ENCODE results near the gene SLC7A5.
A peak's percentile ranks its signal among the peaks of the same experiment; 100 is the strongest.

SLC7A5 gene

GRCh38 chr16:87780385-87780989, 88.8 kb downstream of the SLC7A5 start:
- peak; percentile 46 for DNase-seq (ENCODE audit: low read depth)
- TF ChIP-seq, protein P1, sequence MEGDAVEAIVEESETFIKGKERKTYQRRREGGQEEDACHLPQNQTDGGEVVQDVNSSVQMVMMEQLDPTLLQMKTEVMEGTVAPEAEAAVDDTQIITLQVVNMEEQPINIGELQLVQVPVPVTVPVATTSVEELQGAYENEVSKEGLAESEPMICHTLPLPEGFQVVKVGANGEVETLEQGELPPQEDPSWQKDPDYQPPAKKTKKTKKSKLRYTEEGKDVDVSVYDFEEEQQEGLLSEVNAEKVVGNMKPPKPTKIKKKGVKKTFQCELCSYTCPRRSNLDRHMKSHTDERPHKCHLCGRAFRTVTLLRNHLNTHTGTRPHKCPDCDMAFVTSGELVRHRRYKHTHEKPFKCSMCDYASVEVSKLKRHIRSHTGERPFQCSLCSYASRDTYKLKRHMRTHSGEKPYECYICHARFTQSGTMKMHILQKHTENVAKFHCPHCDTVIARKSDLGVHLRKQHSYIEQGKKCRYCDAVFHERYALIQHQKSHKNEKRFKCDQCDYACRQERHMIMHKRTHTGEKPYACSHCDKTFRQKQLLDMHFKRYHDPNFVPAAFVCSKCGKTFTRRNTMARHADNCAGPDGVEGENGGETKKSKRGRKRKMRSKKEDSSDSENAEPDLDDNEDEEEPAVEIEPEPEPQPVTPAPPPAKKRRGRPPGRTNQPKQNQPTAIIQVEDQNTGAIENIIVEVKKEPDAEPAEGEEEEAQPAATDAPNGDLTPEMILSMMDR (conservative IDR thresholded peaks at IDR 0.05; ENCODE audit: low read depth, low read length): no peak
- no peak overlapping the region for H3K4me3 ChIP-seq (ENCODE audit: low read depth, low read length)
